ENCODE results near the gene TBC1D3B.
"Not testable (repeated sequence)": the region's sequence is repeated elsewhere in the genome, so short reads cannot be mapped to it uniquely, and the experiment has no call there.

TBC1D3B gene

DNA sequence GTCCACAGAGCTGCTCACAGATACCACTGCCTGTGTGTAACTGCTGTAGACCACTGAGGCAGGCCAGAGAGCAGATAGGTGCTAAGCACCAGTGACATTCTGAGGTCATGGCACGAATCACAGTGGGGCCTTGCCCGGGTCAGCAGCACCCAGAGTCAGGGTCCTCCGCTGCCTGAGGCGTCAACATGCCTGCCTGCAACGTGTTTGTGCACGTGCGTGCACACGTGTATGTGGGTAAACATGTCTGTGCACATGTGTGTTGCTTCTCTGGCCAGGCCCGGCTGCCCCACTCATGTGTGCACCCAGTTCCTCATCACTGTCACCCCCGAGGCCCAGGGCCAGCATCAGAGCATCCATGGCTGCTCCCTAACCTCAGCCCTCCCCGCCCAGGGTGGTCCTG, at the start of gene TBC1D3B:
Gene TBC1D3B, minus strand, starts transcription at position 101 of the 400 bp plus-strand sequence. CDS start 1,586 bp downstream, outside the sequence.
- not testable (repeated sequence) for DNase-seq (ENCODE audit: low read depth in 2 of 2)

DNA sequence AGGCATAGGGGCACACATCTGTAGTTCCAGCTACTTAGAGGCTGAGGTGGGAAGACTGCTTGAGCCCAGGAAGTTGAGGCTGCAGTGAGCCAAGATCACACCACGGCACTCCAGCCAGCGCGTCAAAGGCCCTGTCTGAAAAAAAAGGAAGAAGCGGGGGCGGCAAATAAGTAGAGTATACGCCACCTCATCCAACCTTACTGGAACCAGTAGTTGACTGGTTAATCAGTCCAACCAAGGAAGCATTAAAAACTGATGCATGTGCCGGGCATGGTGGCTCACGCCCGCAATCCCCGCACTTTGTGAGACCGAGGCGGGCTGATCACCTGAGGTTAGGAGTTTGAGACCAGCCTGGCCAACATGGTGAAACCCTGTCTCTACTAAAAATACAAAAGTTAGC, 46.5 kb upstream of the TBC1D3B start:
- not testable (repeated sequence) for DNase-seq (ENCODE audit: low read depth in 2 of 2)

DNA sequence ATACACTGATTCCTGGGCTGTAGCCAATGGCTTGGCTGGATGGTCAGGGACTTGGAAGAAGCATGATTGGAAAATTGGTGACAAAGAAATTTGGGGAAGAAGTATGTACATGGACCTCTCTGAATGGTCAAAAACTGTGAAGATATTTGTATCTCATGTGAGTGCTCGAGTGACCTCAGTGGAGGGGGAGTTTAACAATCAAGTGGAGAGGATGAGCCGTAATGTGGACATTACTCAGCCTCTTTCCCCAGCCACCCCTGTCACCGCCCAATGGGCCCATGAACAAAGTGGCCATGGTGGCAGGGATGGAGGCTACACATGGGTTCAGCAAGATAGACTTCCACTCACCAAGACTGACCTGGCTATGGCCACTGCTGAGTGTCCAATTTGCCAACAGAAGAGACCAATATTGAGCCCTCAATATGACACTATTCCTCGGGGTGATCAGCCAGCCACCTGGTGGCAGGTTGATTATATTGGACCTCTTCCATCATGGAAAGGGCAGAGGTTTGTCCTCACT, 45.2 kb upstream of the TBC1D3B start:
- DNase-seq (ENCODE audit: low read depth in 2 of 2), result not testable (repeated sequence)

DNA sequence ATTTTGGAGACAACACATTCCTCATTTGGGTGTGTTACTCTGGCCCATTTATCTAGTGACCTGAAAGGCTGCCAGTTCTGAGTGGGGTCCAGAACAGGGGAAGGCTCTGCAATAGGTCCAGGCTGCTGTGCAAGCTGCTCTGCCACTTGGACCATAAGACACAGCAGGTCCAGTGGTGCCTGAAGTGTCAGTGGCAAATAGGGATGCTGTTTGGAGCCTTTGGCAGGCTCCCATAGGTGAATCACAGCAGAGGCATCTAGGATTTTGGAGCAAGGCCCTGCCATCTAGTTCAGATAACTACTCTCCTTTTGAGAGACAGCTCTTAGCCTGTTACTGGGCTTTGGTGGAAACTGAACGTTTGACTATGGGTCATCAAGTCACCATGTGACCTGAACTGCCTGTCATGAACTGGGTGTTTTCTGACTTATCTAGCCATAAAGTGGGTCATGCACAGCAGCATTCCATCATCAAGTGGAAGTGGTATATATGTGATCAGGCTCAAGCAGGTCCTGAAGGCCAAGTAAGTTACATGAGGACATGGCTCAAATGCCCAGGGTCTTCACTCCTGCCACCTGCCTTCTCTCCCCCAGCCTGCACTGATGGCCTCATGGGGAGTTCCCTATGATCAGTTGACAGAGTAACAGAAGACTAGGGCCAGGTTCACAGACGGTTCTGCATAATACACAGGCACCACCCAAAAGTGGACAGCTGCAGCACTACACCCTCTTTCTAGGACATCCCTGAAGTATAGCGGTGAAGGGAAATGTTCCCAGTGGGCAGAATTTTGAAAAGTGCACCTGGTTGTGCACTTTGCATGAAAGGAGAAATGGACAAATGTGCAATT, 44.5 kb upstream of the TBC1D3B start:
- not testable (repeated sequence) for DNase-seq (ENCODE audit: low read depth in 2 of 2)

DNA sequence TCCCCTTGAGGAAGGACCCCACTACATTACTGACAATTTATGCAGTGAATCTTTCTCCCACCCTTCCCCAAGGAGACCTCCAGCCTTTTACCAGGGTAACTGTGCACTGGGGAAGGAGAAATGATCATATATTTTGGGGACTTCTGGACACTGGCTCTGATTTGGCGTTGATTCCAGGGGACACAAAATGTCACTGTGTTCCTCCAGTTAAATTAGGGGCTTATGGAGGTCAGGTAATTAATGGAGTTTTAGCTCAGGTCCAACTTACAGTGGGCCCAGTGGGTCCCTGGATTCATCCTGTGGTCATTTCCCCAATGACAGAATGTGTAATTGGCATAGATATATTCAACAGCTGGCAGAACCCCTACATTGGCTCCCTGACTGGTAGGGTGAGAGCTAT, 43.1 kb upstream of the TBC1D3B start:
- DNase-seq (ENCODE audit: low read depth in 2 of 2), result not testable (repeated sequence)

DNA sequence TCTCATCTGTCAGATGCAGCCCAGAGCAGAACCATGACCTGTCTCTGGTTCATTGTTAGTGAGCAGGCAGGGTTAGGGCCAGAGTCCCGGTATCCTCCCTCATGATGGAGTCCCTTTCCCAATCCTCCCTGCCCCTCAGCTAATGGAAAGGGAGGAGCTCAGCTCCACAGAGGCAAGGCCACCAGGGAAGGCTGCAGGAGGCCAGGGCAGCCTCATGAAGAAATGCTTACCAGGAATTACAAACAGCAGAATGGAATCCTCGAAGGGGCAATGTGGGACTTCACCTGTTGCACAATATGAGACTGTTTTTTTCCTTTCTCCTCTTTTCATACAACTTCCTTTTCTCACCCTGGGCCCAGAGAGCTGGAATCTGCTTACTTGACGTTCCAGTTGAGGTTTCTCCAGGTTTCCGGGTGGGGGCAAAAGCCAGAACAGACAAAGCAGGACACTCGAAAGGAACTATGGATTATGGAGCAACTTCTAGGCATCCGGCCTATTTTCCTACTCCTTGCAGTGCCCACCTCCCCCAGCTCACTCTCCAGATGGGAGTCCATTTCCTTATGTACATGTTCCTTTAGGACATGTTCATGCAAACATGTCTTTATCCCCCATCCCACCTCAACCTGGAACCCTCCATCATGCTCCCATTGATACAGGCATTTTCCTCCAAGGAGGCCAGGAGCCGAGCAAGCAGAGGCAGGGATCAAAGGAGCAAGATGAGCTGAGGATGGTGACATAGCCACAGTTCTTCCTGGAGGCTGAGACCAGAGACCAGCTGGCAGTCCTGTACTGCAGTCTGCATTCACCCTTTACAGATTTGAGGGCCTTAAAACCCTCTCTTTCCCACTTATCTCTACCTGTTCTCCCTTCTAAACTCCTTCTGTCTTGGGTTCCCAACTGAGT, 39.2 kb upstream of the TBC1D3B start:
- not testable (repeated sequence) for DNase-seq (ENCODE audit: low read depth in 2 of 2)

DNA sequence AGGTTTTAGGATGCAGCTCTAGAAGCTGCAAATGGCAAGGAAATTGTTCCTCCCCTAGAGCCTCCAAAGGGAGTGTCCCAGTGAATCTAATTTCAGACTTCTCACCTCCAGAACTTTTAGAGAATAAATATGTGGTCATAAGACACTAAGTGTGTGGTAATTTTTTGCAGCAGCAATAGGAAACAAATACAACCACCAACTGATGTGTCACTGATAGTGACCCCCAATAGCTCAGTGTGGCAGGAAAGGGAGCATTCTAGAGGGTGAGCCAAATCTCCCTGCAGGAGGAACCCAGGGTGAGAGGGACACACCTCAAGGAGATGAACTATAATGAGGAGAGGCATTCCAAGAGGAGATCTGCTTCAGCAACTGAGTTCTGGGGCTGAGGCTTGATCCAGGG, 38.5 kb upstream of the TBC1D3B start:
- no peak for DNase-seq (ENCODE audit: low read depth in 2 of 2)

DNA sequence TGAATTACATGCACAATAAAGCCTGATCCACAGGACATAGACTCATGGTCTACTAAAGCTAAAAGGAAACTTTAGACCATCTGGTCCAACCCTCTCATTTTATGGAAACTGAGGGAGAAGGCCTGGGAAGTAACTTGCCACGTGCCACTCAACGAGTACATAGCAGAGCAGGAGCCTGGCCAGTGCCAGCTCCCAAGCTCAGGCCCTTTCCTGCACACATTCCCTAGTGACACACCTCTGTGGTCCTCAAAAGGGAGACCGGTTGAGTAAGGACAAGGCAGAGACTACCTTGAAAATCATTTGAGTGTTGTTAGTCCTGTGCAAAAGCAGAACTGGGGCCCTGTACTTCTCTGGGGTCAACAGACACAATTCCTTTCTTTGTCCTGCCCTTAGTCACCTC, 37.3 kb upstream of the TBC1D3B start:
- DNase-seq (ENCODE audit: low read depth in 2 of 2), result no peak

DNA sequence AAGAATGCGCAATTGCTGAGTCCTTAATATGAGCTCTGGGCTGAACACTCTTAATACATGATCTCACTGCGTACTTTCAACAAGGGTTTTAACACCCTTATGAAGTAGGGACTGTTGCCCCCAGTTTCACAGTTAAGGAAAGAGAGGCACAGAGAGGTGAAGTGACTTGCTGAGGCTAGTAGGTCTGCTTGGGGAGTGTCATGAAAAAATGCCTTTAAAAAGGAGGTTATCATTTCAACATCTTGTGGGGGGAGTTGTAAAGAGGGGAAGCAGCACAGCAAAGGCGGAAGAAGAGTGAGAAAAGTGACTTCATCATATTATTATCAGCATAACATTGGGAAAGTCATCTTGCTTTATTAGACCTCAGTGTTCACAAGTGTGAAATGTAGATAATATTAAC, 36.5 kb upstream of the TBC1D3B start:
- no peak for DNase-seq (ENCODE audit: low read depth in 2 of 2)

DNA sequence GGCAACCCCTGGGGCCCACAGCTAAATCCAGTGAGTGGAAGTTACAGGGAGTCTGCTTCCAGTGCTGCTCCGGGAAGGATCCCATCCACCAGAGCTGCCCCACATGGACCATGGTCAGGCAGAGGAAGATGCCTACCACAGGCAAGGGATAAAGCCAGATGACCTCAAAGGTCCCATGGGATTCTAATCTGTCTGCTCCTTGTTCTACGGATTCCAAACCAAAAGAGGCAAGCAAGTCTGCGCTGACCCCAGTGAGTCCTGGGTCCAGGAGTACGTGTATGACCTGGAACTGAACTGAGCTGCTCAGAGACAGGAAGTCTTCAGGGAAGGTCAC, 35.8 kb upstream of the TBC1D3B start:
- DNase-seq (ENCODE audit: low read depth in 2 of 2), result no peak

DNA sequence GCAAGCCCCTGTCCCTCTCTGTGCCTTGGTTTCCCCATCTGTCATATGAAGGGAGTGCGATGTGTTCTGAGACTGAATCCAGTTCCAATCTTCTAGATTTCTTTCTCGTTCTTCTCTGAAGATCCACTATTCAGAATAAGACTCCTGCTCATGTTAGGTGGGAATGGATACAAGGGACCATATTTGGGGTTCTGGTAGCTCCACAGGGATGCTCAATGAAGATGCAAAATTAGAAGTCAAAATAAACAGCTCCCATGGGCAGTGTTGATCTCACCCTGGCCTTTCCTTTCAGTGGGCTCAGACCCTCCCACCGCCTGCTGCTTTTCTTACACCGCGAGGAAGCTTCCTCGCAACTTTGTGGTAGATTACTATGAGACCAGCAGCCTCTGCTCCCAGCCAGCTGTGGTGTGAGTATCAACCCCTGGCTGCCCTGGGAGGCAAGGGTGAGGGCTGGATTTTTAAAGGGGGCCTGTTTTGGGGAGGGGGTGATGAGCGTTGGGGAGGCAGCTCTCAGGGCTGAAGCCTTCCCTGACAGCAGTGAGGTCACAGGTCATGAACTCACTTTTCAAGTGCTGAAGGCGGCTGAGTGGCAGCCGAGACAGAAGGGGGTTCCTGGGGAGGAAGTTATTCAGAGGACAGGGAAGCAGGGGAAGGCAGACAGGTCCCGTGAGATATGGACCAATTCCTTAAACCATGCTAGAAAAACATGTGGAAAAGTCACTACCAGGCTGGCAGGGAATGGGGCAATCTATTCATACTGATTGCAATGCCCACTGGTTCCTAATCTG, 35.2 kb upstream of the TBC1D3B start:
- DNase-seq (ENCODE audit: low read depth in 2 of 2), result not testable (repeated sequence)

DNA sequence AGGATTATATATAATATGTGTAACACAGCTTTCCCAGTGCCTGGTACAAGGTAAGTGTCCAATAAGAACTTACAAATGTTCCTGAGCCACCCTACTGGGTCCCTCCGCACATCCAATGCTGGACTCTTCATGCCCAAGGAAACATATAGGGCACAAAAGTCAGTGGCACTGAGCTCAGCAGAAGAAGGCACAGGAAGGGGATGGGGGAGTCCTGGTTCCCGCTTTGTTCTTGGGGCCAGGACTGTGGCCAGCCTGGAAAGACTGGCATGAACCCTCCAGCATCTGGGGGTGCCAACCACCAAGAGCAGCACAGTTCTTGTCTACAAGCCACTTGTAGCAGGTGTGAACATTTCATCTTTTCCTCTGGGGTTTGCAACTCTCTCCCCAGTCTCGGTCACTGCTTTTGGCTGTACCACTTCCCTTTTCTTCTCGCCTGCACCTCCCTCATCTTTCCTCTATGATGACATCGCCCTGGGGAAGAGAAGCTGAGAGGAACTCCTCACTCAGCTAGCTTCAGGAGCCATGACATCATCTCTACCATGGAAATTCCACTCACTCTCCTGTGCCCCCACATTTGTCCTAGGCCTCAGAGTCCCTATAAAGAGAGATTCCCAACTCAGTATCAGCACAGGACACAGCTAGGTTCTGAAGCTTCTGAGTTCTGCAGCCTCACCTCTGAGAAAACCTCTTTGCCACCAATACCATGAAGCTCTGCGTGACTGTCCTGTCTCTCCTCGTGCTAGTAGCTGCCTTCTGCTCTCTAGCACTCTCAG, 34.2 kb upstream of the TBC1D3B start, which contains the start of gene CCL4L2:
Gene CCL4L2, plus strand, starts transcription at position 625 of the 773 bp plus-strand sequence.
- not testable (repeated sequence) for DNase-seq (ENCODE audit: low read depth in 2 of 2)

DNA sequence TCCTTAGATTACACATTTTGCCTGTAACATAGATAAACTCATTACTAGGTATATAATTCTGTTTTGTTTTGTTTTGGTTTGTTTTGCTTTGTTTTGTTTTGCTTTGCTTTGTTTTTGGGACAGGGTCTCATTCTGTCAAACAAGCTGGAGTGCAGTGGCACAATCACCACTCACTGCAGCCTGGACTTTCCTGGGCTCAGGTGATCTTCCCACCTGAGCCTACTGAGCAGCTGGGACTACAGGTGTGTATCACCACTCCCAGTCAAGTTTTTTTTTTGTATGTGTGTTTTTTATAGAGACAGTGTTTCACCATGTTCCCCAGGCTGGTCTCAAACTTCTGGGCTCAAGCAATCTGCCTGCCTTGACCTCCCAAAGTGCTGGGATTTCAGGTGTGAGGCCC, 33.1 kb upstream of the TBC1D3B start:
- DNase-seq (ENCODE audit: low read depth in 2 of 2), result no peak

DNA sequence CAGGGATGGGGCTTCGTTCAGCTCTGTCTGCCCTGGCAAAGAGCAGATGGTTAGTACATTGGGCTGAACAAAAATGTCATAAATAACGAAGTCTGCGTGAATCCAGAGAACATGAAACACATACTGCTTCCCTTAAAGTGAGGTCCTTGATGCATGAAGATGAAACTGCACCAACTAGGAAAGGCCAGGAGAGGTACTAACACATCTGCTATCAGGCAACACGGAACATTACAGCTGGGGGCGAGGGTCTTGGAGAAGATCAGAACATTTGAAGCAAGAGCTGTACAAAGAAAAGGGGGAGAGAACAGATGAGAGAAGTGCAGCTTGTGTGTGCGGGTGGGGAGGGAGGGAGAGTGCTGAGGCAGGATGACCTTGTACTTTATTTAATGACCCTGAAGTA, 30.9 kb upstream of the TBC1D3B start:
- DNase-seq (ENCODE audit: low read depth in 2 of 2), result not testable (repeated sequence)

DNA sequence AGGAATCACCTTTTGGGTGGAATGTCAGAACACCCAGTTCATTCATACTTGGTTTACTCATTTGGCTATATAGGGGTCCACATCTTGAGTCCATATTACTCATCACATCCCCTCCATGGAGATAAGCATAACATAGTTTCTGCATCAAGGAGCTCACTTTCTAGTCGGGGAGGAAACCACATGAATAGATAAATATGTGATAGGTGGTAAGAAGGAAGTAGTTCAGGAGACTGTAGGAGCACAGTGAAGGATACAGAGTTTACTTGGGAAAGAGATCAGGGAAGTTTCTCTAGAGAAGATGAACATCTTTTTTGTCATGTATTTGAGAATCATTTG, 30.0 kb upstream of the TBC1D3B start:
- not testable (repeated sequence) for DNase-seq (ENCODE audit: low read depth in 2 of 2)

DNA sequence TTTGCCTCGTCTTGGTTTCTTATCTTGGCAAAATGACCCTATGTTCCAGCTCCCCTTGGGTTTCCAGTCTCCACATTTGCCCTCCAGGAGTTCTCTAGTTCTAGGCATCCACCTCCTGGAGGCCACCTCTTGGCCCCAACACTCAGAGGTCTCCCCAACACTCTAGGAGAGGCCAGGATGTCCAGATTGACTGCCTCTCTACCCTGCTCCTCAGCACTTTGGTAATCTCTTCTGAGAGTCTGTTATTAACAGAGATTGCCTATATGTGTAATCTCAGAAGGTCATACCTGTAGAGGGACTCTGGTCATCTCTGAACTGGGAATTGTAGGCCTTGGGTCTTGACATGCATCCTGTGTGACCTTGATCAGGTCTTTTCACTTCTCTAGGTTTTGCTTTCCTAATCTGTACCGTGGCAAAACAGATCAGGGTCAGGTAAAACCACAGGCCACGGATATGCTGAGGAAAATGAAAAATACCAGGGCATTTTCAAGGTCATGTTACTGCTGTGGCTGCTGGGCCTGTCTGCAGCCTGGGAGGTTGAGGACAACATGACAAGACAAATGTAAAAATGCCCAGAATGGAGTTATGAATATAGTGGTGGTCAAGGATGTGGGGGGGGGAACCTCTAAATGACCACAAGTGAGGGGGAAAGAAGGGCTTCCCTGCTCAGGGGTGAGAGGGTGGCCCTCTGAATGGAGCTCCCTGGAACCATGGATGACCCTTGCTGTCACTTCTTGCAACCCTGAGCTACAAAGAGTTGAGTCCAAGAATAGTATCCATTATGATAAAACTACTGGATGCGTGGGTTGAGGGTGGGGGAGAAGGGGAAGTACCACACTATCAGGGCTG, 29.4 kb upstream of the TBC1D3B start:
- DNase-seq (ENCODE audit: low read depth in 2 of 2), result no peak

DNA sequence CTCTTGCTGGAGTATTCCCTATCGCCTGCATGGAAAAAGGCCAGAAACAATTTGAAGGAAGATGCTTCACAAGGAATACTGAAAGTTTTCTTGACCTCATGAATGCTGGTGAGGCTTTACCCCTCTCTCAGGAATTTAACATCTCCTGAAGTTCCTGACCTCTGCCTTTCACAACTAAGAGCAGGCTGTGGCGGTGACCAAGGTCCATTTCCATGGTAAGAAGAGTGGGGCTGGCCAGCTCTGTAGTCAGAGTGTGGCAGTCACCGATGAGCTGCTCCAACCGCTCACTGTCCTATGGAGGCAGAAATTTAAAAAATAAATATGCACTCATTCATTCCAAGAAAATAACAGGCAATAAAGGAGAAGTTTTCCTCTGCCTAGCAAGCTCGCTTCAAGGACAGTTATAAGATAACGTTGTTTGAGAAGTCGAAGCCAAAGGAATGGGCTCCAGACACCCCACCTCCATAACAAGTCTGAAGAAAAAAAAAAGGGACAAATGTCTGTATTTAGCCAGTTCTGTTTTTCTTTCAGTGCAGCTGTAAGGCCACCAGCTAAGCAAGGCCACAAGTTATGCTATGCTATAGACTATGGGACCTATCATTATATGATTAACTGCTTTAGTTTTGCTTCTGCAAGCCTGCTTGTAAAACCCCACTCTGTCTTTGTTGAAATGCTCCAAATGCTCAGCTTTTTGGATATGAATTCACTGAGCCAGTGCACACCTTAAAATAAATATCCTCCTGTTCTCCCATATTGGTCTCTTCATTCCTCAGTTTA, 28.5 kb upstream of the TBC1D3B start:
- DNase-seq (ENCODE audit: low read depth in 2 of 2), result no peak

DNA sequence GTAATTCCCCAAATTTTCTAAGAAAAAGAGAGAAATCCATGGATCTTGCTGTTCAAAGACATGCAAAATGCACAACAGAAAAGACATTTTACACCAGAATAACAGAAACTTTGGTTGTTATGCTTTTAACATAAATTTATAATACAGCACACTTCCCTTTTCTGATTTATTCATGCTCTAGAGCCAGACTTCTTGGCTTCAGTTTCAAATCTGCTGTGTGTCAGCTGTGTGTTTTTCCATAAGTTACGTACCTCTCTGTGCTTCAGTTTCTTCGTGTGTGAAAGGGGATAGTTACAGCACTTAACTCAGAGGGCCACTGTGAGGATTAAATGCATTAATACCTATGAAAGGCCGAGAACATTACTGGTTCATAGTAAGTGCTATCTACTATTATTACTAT, 26.9 kb upstream of the TBC1D3B start:
- DNase-seq (ENCODE audit: low read depth in 2 of 2), result no peak

DNA sequence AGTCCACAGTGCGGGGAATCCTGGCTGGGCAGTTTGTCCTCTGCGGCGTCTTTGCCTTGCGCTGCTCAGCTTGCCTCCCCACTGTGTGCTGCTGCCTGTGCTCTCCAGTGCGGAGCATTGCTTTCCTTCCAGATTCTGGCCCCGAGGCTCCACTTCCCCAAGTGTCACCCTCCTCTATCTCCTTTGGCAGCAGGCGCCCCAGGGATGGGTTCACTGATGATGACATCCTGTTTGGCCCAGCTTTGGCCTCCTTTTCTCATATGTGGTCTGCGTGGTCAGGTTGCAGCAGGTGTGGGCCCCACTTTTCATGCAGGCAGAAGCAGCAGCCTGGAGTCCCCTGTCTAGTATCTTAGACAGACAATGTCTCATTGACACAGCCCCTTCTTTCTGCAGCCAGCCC, 25.1 kb upstream of the TBC1D3B start:
- DNase-seq (ENCODE audit: low read depth in 2 of 2), result not testable (repeated sequence)

Data from stimulated activated CD8-positive, alpha-beta memory T cell treated with anti-CD3 and anti-CD28 coated beads, Interleukin-2, amount 100 ng/mL, for 1 hour (primary cell).